Breast epithelium (tissue), 3 donors: ENCODE data around the gene DMD.

ENCODE experiments used
- CTCF ChIP-seq, 3 donors: fragments of 450-650 bp; IDR thresholded peaks; one replicate each; pipeline ENCODE4 v1.5.1; 2016 to 2017; ENCODE audit warnings: antibody characterized with exemption in 3 of 3, mild to moderate bottlenecking in 3 of 3, moderate library complexity in 3 of 3
- POLR2A ChIP-seq: fragments of 450-650 bp; IDR thresholded peaks from one replicate; pipeline ENCODE4 v1.6.1; 2016; ENCODE audit warnings: antibody characterized with exemption, mild to moderate bottlenecking, moderate library complexity
- POLR2AphosphoS5 ChIP-seq, 3 donors: sonication (generic); formaldehyde crosslinking; IDR thresholded peaks; one replicate each; pipeline ENCODE4 v1.6.1; 2017; ENCODE audit warnings: antibody characterized with exemption in 3 of 3

GRCh38 chrX:31338991-31339350 is 1872.4 kb downstream of the DMD start:
- TF ChIP-seq CTCF (IDR thresholded peaks at IDR 0.05), result no peak
- TF ChIP-seq POLR2A, result no peak
- TF ChIP-seq POLR2AphosphoS5 (IDR thresholded peaks at IDR 0.05), result no peak
